Nephron progenitor cell (in vitro differentiated cells): ENCODE data around the gene WSCD2.

Experiments used
- DNase-seq: peaks from one replicate; pipeline ENCODE4 v3.0.0; 2021
- H3K27ac Mint-ChIP-seq: 2 replicates; pipeline ENCODE4 v1.8.0; 2021; ENCODE audit warnings: mild to moderate bottlenecking, moderate library complexity, mixed read lengths
- H3K27me3 Mint-ChIP-seq: 2 replicates; pipeline ENCODE4 v1.8.0; 2021; ENCODE audit warnings: mild to moderate bottlenecking, low read depth, mixed read lengths; ENCODE audit not compliant: poor library complexity
- H3K36me3 Mint-ChIP-seq: 2 replicates; pipeline ENCODE4 v1.8.0; 2021; ENCODE audit warnings: low read depth, mixed read lengths
- H3K4me1 Mint-ChIP-seq: 2 replicates; pipeline ENCODE4 v1.8.0; 2021; ENCODE audit warnings: mixed read lengths
- H3K4me3 Mint-ChIP-seq: 2 replicates; pipeline ENCODE4 v1.8.0; 2021; ENCODE audit warnings: mild to moderate bottlenecking, moderate library complexity, mixed read lengths
- H3K9me3 Mint-ChIP-seq: 2 replicates; pipeline ENCODE4 v1.8.0; 2021; ENCODE audit warnings: mild to moderate bottlenecking, moderate library complexity, mixed read lengths
- TF ChIP-seq, protein P1 (sequence below): fragments of 200-600 bp; sonication (generic); IDR thresholded peaks from 2 replicates; pipeline ENCODE4 v1.5.0; 2021; ENCODE audit warnings: antibody characterized with exemption

WSCD2 gene

DNA sequence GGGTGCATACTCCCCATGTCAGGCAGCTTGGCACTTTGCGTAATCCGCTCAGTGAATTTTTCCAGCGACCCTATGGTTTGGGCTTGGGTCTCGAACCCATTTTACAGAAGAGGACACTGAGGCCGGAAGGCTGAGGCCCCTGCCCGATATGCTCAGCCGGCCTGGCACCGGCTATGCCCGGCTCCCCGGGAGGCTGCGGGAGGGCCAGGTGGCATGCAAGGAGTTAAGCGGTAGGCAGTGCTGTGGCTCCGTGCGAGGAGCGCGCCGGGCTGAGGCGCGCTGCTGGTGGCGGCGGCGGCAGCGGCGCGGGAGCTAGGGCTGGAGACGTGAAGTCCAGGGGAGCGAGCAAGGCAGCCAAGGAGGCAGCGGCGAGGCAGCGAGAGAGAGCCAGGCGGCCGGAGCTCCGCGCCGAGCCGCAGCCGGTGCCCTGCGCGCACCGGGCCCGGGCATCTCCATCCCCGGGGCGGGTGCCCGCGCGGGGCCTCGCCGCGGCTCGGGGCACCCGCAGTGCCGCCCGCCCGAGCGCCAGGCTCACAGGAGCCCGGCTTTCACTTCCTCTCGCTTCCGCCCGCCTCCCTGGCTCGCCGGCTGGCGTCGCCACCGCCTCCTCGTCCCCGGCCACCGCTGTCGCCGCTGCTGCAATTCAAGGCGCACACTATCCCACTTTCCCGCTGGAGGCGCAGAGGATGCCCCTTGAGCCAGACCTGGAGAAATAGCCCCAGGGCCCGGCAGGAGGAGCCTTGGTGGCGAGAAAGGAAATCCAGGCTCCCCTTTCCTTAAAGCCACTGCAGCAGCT lies at the start of gene WSCD2:
WSCD2 (plus strand) TSS at position 272 of the 796 bp plus-strand sequence. CDS start 66,545 bp downstream, outside the sequence.
- Mint-ChIP-seq H3K4me3 (peak within 1 kb of the TSS; percentile 82), H3K36me3 (no peaks in the 10 kb centered on the region), H3K27ac (no peak within 1 kb of the TSS), H3K9me3 (no peaks in the 10 kb centered on the region), H3K4me1 (peaks cover 31% of the 10 kb centered on the region), H3K27me3 (peaks cover 60% of the 10 kb centered on the region)
- TF ChIP-seq, protein P1, sequence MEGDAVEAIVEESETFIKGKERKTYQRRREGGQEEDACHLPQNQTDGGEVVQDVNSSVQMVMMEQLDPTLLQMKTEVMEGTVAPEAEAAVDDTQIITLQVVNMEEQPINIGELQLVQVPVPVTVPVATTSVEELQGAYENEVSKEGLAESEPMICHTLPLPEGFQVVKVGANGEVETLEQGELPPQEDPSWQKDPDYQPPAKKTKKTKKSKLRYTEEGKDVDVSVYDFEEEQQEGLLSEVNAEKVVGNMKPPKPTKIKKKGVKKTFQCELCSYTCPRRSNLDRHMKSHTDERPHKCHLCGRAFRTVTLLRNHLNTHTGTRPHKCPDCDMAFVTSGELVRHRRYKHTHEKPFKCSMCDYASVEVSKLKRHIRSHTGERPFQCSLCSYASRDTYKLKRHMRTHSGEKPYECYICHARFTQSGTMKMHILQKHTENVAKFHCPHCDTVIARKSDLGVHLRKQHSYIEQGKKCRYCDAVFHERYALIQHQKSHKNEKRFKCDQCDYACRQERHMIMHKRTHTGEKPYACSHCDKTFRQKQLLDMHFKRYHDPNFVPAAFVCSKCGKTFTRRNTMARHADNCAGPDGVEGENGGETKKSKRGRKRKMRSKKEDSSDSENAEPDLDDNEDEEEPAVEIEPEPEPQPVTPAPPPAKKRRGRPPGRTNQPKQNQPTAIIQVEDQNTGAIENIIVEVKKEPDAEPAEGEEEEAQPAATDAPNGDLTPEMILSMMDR = peak; percentile 48
- peak; percentile 84 for DNase-seq

DNA sequence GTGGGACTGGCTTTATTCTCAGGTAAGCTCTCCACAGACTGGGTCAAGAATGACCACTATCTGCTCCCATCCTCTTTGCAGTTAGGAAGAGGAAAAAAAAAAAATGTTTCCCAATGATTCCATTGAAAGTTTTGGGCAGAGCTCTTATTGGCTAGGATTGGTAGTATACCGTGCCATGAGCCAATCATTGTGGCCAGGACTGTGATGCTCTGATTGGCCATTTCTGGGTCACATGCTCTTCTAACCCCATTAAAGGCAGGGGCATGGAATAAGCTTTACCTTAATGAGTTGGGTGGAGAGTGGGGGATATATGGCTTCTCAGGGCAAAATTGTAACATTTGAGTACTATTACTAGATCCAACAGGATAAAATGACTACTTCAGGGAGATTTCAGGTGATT lies 49.4 kb upstream of the WSCD2 start:
- Mint-ChIP-seq H3K36me3 (no peaks in the 10 kb centered on the region), H3K27ac (no peak overlapping the region), H3K4me1 (peaks cover 9% of the 10 kb centered on the region), H3K27me3 (peaks cover 40% of the 10 kb centered on the region), H3K9me3 (peaks cover 13% of the 10 kb centered on the region), H3K4me3 (no peak overlapping the region)
- TF ChIP-seq, protein P1 = no peak
- DNase-seq = no peak

DNA sequence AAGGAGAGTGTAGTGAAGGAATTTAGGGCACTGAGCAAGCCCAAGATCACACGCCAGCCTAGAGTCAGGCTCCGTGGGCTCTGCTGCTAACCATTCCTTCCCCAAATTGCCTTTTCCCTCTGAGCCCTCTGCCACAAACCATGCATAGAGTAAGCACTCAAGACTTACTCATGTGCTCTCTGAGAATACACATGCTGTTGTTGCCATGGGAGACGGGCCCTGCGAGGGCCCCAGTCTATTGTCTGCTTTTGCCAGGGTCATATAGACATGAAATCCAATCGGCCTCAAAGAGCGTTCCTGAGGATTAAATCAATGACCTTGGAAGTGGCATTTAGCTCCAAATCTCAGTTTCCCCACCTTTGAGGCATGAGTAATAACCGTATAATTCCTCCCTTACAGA lies 48.7 kb upstream of the WSCD2 start:
- H3K27me3 Mint-ChIP-seq = peaks cover 44% of the 10 kb centered on the region
- H3K9me3 Mint-ChIP-seq = peaks cover 20% of the 10 kb centered on the region
- no peak overlapping the region for H3K4me3 Mint-ChIP-seq
- H3K4me1 Mint-ChIP-seq = peaks cover 9% of the 10 kb centered on the region
- TF ChIP-seq, protein P1 = no peak
- H3K27ac Mint-ChIP-seq = no peak overlapping the region
- DNase-seq = no peak
- H3K36me3 Mint-ChIP-seq = no peaks in the 10 kb centered on the region

DNA sequence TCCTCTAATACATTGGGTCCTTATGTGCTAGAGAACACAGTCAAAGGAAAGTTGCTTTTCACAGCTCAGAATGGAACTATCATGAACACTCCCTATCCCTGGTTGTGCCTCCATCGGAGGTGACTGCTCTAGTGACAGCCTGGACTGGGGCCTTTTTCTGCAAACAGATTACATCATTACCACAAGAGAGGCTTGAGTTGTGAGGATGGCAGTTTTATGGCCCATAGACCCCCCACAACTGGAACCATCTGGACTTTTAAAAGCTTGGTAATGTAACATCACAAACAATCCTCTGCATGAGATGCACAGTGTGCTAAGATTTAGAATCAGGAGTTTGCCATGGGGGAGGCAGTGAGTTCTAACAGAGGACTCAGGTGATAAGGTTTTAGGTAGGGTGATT lies 46.6 kb upstream of the WSCD2 start:
- peaks cover 9% of the 10 kb centered on the region for H3K4me1 Mint-ChIP-seq
- H3K36me3 Mint-ChIP-seq = no peaks in the 10 kb centered on the region
- peaks cover 35% of the 10 kb centered on the region for H3K9me3 Mint-ChIP-seq
- H3K27ac Mint-ChIP-seq = no peak overlapping the region
- no peak for DNase-seq
- H3K27me3 Mint-ChIP-seq = peaks cover 29% of the 10 kb centered on the region
- TF ChIP-seq, protein P1 = no peak
- H3K4me3 Mint-ChIP-seq = no peak overlapping the region

DNA sequence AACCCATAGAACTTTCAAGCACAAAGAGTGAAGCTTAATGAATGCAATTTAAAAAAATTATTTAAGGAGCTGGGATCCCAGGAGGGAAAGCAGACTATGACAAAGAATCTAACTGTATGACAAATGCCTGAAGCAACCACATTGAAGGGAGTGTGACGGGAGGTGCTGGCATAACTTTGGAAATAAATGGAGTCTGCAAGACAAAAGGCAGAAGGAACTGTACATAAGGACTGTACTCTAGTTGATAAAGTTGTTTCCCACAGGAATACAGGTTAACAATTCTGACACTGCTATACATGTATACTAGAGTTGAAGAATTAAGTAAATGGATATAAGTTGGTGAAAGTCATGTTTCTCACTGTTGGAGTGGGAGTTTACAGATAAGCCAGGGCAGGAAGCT lies 41.2 kb upstream of the WSCD2 start:
- Mint-ChIP-seq H3K4me3 (no peak overlapping the region), H3K27me3 (peaks cover 28% of the 10 kb centered on the region), H3K9me3 (peaks cover 45% of the 10 kb centered on the region), H3K36me3 (no peaks in the 10 kb centered on the region), H3K27ac (no peak overlapping the region), H3K4me1 (peaks cover 7% of the 10 kb centered on the region)
- TF ChIP-seq, protein P1 = no peak
- DNase-seq = no peak
